NCI-H345 treated with DMSO at 0.1 percent for 48 hours (cell line): ENCODE measurements around the gene CD300C.
"Not testable (repeated sequence)": the region's sequence is repeated elsewhere in the genome, so short reads cannot be mapped to it uniquely, and the experiment has no call there.

ENCODE experiments used
- DNase-seq: peaks from one replicate; lab custom pipeline; 2025; ENCODE audit not compliant: unreplicated experiment; lab: John Stamatoyannopoulos, UW

CD300C gene

GRCh38 chr17:74563358-74563757 lies 17.4 kb upstream of the CD300C start:
- DNase-seq, result no peak

DNA sequence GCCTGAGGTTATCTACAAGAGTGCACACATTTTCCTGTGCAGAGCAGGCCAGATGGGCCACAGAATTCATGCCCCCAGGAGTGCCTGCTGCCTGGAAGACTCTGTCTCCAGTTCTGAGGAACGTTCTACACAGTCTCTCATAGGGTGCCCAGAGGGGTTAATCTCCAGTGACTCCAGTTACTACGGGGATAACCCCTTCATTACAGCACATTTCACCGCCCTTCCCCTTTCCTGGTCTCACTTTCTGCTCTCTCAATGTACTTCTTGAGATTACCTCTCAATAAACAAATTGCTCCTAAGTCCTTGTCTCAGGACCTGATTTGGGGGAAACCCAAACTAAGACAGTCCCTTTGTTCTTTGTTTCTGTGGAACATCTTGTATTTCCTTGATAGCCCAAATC lies 15.7 kb upstream of the CD300C start:
- DNase-seq, result no peak

DNA sequence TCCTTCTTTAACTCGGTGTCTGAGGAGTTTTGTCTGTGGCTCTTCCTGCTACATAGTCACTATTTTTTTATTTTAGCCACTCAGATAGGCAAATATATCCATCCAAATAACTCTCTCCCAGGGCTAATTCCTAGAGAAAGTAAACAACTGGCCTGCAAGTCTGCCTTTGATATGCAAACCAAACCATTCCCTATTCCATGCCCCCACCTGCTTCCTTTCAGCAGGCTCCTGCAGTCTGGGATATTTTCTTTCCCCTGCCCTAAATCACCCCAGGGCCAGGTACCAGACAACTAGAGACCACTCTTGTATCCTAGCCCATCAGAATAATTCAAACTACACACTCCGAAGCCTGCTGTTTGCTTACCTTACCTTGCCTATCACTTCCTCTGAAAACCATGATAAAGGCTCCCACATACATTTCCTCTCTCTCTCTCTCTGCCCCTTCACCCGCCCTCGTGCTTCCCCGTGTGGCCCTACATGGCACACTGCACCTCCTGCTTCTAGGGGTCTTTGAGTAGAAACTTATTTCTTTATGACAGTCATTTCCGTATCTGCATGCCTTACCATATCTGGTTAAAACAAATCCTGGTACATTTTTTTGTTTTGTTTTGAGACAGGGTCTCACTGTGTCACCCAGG lies 13.1 kb upstream of the CD300C start:
- DNase-seq, result no peak

DNA sequence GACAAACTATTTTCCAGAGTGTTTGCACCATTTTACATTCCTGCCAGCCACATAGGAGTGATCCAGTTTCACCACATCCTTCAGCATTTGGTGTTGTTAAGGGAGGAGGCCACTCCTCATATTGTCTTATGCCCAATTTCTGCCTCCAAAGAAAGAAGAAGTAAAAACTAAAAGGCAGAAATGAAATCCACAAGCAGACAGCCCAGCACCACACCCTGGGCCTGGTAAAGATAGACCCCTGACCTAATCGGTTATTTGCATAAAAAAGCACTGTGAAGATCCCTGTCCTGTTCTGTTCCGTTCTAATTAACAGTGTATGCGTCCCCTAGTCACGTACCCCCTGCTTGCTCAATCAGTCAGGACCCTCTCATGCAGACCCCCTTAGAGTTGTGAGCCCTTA lies 12.5 kb upstream of the CD300C start:
- not testable (repeated sequence) for DNase-seq

DNA sequence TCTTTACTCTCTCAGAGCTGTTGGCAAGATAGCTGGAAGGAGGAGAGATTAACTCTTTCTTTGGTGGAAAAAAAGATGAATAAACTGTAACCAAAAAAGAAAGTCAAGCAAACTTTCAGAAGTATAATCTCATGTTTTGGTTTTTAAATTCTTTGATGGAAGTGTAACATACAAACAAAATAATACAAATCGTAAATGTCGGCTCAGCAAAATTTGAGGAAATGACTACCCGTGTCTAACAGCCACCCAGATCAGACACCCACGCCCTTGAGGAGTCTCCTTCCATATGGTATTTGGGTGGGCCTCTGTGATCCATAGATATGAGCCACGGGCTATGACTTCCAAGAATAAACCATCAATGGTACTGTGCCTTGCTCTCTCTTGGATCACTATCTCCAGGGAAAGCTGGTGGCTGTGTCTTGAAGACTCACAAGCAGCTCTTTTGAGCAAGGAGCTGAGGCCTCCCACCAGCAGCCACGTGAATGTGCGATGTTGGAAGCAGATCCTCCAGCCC lies 9.6 kb upstream of the CD300C start:
- DNase-seq, result no peak

- DNase-seq, result no peak
These were observed 9.0 kb upstream of the CD300C start for GRCh38 chr17:74554909-74555308.

GRCh38 chr17:74552037-74552436 lies 6.1 kb upstream of the CD300C start:
- no peak for DNase-seq

DNA sequence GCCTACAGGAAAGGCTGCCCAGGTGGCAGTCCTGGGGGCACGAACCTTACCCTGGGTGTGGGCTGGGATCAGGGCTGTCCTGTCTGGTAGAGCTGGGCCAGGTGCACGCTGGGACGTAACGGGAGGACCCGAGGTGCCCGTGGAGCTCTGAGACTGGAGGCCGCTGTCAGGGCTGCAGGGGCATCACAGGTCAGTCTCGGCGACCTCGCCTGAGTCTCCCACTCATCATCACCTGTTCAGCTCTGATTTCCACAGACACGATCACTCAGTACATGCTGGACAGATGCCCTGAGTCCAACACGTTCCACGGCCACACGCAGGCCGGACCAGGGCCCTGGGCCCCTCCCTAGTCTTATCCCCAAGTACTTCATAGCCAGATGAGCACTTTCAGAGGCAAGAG lies 4.7 kb upstream of the CD300C start:
- no peak for DNase-seq

DNA sequence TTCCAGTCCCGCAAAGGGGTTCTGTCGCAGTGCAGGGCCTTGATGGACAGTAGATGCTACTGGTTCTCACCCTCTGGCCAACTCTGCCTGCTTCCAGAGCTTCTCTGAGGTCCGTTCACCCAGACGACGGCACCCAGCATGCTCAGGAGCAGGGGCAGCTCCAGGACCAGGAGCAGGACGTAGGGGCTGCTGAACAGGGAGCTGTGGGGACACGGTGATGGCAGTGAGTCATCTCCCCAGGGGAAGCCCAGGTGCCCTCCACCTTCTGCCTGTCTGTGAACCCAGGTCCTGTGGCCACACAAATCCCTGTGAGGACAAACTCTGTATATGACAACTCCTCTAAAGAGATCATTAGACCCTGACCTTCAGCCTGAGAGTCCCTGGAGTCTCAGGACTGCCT lies 3.4 kb upstream of the CD300C start:
- DNase-seq, result no peak

- peak; percentile 19 for DNase-seq
These were observed 1.8 kb upstream of the CD300C start for GRCh38 chr17:74547736-74548135.

DNA sequence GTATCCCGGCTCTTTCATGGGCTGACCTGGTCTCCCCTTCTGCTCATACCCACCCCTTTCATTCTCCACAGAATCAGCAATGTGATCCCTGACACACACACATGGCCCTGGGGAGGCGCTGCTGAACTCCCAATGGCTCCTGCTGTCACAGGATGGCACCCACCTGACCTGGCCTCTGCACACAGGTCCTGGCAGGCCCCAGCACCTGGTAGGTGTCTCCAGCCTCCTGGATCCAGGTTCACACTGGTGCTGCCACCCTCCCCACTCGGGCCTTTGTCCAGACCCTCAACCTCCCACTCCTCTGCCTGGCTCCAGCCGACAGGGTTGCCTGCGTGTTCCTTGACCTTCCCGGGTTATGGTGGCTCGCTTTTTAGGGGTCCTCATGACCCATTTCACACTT lies 1.3 kb upstream of the CD300C start:
- DNase-seq, result no peak

DNA sequence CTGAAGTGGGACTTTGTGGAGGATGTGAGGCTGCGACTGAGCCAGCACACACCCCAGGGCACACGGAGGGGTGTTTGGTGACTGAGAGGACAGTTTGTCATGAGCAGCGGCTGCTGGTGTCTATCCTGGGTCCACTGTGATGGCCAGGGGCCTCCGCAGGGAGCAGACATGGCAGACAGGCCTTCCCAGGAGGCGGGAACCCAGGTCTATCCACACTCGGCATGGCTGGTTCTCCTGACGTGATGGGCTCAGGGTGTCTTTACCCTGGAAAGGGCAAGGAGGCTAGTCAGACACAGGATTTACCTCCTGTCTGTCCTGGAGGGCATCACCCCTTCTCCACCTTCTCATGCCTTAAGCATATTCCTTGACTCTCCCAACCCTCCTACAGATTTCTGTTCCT lies 671 bp upstream of the CD300C start:
- no peak for DNase-seq

GRCh38 chr17:74544991-74545842 lies 698 bp downstream of the CD300C start:
- DNase-seq, result no peak

GRCh38 chr17:74543891-74544760 lies 1.8 kb downstream of the CD300C start:
- no peak for DNase-seq

- DNase-seq, result no peak
These were observed 2.5 kb downstream of the CD300C start for GRCh38 chr17:74543406-74543805.

DNA sequence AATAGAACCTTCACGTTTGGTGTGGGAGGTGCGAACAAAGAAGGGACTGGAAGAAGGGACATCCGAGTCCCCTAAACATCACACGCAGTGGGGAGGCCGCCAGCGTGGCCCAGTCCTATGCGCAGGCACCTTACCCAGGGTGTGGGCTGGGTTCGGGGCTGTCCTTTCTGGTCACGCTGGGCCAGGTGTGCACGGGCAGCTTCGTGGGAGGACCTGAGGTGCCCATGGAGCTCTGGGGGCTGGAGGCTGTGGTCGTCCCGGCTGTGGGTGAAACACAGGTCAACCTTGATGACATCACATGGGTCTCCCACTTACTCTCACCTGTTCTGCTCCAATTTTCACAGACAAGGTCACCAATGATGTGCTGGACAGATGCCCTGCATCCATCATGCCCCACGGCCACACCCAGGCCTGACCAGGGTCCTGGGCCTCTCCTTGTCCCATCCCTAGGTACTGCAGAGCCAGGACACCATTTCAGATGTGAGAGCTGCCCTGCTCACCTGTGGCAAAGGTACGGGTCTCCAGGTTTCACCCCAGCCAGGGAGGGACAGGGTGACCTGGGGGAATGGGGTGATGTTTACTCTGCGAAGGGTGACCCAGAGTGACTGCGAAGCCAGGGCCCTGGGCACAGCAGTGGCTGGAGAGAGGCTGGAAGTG lies 3.1 kb downstream of the CD300C start:
- DNase-seq, result no peak

- no peak for DNase-seq
These were observed 3.7 kb downstream of the CD300C start for GRCh38 chr17:74542166-74542565.

- DNase-seq, result no peak
These were observed 4.5 kb downstream of the CD300C start for GRCh38 chr17:74541176-74542111.

- no peak for DNase-seq
These were observed 6.6 kb downstream of the CD300C start for GRCh38 chr17:74539281-74539820.

DNA sequence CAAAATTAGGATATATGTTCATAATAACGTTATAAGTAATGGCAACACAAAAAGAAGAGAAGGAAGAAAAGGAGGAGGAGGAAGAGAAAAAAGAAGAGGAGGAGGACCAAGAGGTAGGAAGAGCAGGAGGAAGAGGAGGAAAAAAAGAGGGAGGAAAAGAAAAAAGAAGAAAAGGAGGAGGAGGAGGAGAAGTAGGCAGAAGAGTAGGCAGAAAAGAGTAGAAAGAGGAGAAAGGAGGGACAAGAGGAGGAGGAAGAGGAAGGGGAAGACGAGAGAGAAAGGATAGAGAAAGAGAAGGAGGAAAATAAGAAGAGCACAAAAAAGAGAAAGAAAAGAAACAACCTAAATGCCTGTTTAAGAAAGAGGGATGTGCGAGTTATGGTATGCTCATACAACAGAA lies 9.0 kb downstream of the CD300C start:
- DNase-seq, result no peak
